ENCODE results near the gene P4HA3. TPM values are rescaled to one million over a fixed set of nuclear protein-coding genes. Genes with fewer than 3 reads are reported as not detected.

The P4HA3 gene
- total RNA-seq, 1 experiment from 2014 or later = 0.89 TPM

- Histone ChIP-seq H3K27me3 (replicated peaks) (no peaks in the 10 kb centered on the region), H3K36me3 (no peaks in the 10 kb centered on the region; the same call in 1 of the 2 replicates), H3K27ac (no peak overlapping the region), H3K4me3 (no peak overlapping the region), H3K9me3 (replicated peaks) (no peaks in the 10 kb centered on the region), H3K4me1 (replicated peaks) (no peaks in the 10 kb centered on the region)
- DNase-seq (ENCODE audit: low read depth in 1 of 2, low spot score in 2 of 2) = no peak
Measured at GRCh38 chr11:74235121-74235520, 76.3 kb downstream of the P4HA3 start.

- Histone ChIP-seq H3K4me3 (no peak overlapping the region), H3K4me1 (replicated peaks) (no peaks in the 10 kb centered on the region), H3K27ac (no peak overlapping the region), H3K9me3 (replicated peaks) (no peaks in the 10 kb centered on the region), H3K36me3 (no peaks in the 10 kb centered on the region; the same call in 1 of the 2 replicates), H3K27me3 (replicated peaks) (no peaks in the 10 kb centered on the region)
- DNase-seq (ENCODE audit: low read depth in 1 of 2, low spot score in 2 of 2) = no peak
Measured at GRCh38 chr11:74233683-74234082, 77.8 kb downstream of the P4HA3 start.

- H3K36me3 ChIP-seq = no peaks in the 10 kb centered on the region; the same call in 1 of the 2 replicates
Measured at GRCh38 chr11:74232311-74232950, 79.0 kb downstream of the P4HA3 start.

GRCh38 chr11:74226907-74227306 lies 84.5 kb downstream of the P4HA3 start:
- Histone ChIP-seq H3K27ac (no peak overlapping the region), H3K4me3 (no peak overlapping the region), H3K27me3 (replicated peaks) (no peaks in the 10 kb centered on the region), H3K4me1 (replicated peaks) (no peaks in the 10 kb centered on the region), H3K36me3 (no peaks in the 10 kb centered on the region; the same call in 1 of the 2 replicates), H3K9me3 (replicated peaks) (no peaks in the 10 kb centered on the region)
- no peak for DNase-seq (ENCODE audit: low read depth in 1 of 2, low spot score in 2 of 2)

More at GRCh38 chr11:74232311-74232950, 79.0 kb downstream of the P4HA3 start:
- Histone ChIP-seq H3K4me1 (replicated peaks) (no peaks in the 10 kb centered on the region), H3K9me3 (replicated peaks) (no peaks in the 10 kb centered on the region), H3K4me3 (no peak overlapping the region), H3K27me3 (replicated peaks) (no peaks in the 10 kb centered on the region), H3K27ac (no peak overlapping the region)
- DNase-seq (ENCODE audit: low read depth in 1 of 2, low spot score in 2 of 2) = no peak

GRCh38 chr11:74225565-74225964 lies 85.9 kb downstream of the P4HA3 start:
- no peak overlapping the region for H3K4me3 ChIP-seq
- no peak for DNase-seq (ENCODE audit: low read depth in 1 of 2, low spot score in 2 of 2)
- H3K9me3 ChIP-seq (replicated peaks) = no peaks in the 10 kb centered on the region
- H3K27ac ChIP-seq = no peak overlapping the region
- no peaks in the 10 kb centered on the region for H3K36me3 ChIP-seq
- H3K4me1 ChIP-seq (replicated peaks) = no peaks in the 10 kb centered on the region
- H3K27me3 ChIP-seq (replicated peaks) = no peaks in the 10 kb centered on the region

- Histone ChIP-seq H3K4me1 (replicated peaks) (no peaks in the 10 kb centered on the region), H3K4me3 (no peak overlapping the region), H3K9me3 (replicated peaks) (no peaks in the 10 kb centered on the region), H3K27ac (no peak overlapping the region), H3K36me3 (no peaks in the 10 kb centered on the region), H3K27me3 (replicated peaks) (no peaks in the 10 kb centered on the region)
- DNase-seq (ENCODE audit: low read depth in 1 of 2, low spot score in 2 of 2) = no peak
Measured at GRCh38 chr11:74221816-74222215, 89.6 kb downstream of the P4HA3 start.

- H3K9me3 ChIP-seq (replicated peaks) = no peaks in the 10 kb centered on the region
- no peaks in the 10 kb centered on the region for H3K27me3 ChIP-seq (replicated peaks)
- DNase-seq (ENCODE audit: low read depth in 1 of 2, low spot score in 2 of 2) = no peak
- H3K27ac ChIP-seq = no peak overlapping the region
- no peaks in the 10 kb centered on the region for H3K36me3 ChIP-seq
- no peaks in the 10 kb centered on the region for H3K4me1 ChIP-seq (replicated peaks)
- H3K4me3 ChIP-seq = no peak overlapping the region
Measured at GRCh38 chr11:74220376-74220775, 91.1 kb downstream of the P4HA3 start.

Other genes with a start within 250 kb of the P4HA3 start
- 8.9 and 13.9 TPM in 2 replicates for gene C2CD3, start 140.6 kb downstream of the P4HA3 start, total RNA-seq (2014; rRNA removed; shearing (Covaris generic))
- 24.5 and 33.8 TPM in 2 replicates for gene PPME1, start 140.4 kb downstream of the P4HA3 start, total RNA-seq (2014; rRNA removed; shearing (Covaris generic))
- gene PGM2L1, start 86.8 kb upstream of the P4HA3 start, total RNA-seq (2014; rRNA removed; shearing (Covaris generic)) = 2.0 and 2.7 TPM in 2 replicates
- not detected in 2 replicates for gene KCNE3, start 155.9 kb upstream of the P4HA3 start, total RNA-seq (2014; rRNA removed; shearing (Covaris generic))
- 2.3 and 2.4 TPM in 2 replicates for gene LIPT2, start 182.1 kb upstream of the P4HA3 start, total RNA-seq (2014; rRNA removed; shearing (Covaris generic))

Data from SJSA1 (cell line).